Ureter (tissue), 1 donor: ENCODE results near the gene TMEM208. TPM values are rescaled to one million over a fixed set of nuclear protein-coding genes. Genes with fewer than 3 reads are reported as not detected.

ENCODE experiments used
- DNase-seq: peaks from one replicate; pipeline ENCODE4 v3.0.0-alpha.2; 2020; ENCODE audit warnings: low spot score
- total RNA-seq: library from RNA; stranded (reverse); gene quantifications from one replicate; pipeline ENCODE4 v1.2.4, GENCODE V29; 2023
- donor health status: DM: yes; HTN: yes; CAD: no.

The TMEM208 gene
- total RNA-seq, 1 donor from 2014 or later, result 30.9 TPM

- DNase-seq, result no peak
Observed at GRCh38 chr16:67236563-67237395, 9.8 kb downstream of the TMEM208 start.

DNA sequence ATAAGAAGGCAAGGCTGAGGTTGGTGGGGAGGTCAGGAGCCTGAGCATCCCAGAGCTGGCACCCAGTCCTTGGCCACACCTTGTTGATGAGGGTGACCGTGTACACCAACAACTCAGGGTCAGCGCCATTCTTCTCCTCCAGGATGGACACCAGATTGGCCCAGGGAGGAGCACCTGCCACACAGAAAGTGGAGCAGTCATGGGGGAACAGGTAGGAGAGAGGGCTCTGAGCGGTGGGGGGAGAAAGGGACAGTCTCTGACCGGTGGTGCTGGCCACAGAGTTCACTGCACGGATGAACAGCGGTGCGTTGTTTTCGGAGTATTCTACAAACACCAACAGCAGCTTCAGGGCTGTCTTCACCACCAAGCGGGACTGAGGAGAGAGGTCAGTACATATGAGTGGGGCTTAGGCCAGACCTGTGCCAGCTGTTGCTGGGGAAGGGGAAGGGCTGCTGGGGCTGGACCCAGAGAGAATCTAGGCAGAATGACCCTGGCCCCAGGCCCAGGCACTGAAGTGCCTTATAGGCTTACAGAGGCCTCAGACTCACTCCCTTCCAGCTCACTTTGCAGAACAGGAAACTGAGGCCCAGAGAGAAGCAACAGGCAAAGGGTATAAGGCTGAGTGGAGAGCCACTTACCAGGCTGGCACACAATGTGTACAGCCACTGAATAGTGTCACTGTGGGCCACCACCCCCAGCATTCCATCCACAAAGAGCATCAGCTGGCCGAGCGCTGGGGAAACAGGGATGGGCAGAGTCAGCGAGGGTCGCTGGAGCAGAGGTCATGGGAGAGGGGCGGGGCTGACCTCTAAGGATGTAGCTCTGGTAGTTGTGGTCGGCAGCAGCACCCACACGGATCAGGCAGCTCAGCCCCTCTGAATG is 10.7 kb downstream of the TMEM208 start:
- DNase-seq, result no peak

DNA sequence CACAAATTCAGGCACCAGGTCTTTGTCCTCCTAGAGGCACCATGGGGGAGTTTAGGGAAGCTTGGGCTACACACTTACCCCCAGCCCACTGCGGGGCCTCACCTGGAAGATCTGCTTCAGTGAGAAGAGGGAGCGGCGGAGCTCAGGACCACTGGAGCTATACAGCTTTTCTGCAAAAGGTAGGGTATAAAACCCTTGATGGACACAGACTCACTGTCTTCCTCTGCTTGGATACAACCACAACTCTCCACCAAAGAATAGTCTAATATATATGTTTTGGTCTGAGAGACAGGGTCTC is 11.3 kb downstream of the TMEM208 start:
- no peak for DNase-seq

GRCh38 chr16:67238806-67239470 is 12.0 kb downstream of the TMEM208 start:
- DNase-seq, result no peak

GRCh38 chr16:67240506-67240905 is 13.6 kb downstream of the TMEM208 start:
- DNase-seq, result no peak

DNA sequence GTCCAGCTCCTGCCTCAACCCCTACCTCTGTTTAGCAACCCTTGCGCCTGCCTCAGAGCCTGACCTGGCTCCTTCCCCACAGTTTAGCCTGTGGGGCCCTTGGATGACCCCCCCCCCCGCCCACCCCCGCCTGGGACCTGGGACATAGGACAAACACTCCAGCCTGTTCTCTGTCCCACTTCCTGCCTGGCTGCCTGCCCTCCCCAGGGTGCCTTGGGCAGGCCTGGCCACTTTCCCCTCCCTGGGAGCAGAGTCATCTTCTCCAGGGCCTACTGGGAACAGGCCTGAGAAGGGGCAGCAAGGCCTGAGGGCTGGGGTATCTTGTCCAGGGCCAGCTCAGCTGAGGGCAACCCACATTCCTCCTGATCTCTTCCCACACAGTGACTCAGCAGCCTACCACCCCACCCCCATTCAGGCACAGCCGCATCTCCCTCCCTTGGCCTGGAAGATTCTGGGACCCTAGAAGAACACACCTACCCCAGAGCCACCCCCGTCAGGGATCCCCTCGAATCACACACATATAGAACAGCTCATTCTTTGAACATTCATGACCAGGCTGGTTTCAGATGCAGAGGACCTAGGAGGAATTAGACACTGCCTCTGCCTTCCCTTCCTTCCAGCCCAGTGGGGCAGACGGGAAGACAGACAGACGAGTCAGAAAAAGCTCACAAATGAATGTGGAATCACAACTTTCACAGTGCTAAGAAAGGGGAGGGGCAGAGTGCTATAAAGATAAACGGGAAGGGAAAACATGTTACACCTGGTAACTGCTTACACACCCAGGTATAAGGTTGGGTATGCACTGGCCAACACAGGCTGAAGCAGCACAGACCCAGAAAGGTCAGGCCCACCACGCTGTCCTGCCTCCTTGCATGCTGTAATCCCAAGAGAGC is 14.3 kb downstream of the TMEM208 start:
- DNase-seq, result no peak

GRCh38 chr16:67242138-67242730 is 15.3 kb downstream of the TMEM208 start:
- DNase-seq, result no peak

DNA sequence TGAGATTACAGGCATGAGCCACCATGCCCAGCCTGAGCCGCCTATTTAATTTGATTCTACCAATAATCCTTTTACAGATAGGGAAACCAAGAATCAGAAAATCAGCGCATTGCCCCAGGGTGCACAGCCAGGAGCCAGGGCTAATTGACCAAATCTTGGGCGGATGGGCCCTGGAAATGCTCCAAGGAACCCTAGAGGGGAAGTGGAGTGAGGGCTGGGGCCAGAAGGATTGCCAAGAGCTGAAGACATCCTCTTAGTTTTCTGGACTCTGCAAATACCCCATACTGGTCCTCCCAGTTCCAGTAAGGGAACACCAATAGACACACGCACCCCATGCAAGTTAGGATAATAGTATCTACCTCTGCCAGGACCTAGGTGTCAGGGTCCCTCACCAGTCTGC is 16.6 kb downstream of the TMEM208 start:
- no peak for DNase-seq

GRCh38 chr16:67244387-67245185 is 17.7 kb downstream of the TMEM208 start:
- peak; percentile 75 for DNase-seq

GRCh38 chr16:67245186-67245585 is 18.3 kb downstream of the TMEM208 start:
- DNase-seq, result no peak

DNA sequence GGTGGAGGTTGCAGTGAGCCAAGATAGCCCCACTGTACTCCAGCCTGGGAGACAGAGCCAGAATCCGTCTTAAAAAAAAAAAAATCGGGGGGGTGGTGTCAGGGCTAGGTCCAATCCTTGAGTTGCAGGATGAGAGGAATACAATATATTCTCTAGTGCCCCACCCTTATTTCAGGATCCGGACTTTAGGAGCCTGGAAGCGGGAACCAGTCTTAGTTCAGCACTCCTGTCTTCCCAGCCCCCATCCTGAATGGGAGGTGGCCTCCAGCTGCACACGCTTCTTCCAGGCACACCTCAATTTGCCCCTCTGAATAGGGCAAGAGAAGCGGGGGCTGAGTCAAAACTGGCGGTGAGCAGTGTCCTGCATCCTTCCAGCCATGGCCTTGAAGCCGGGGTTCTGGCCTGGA is 18.7 kb downstream of the TMEM208 start:
- no peak for DNase-seq

- DNase-seq, result peak; percentile 72
Observed at GRCh38 chr16:67246081-67246755, 19.3 kb downstream of the TMEM208 start.

- DNase-seq, result peak; percentile 72
Observed at GRCh38 chr16:67246756-67247191, 19.8 kb downstream of the TMEM208 start.

DNA sequence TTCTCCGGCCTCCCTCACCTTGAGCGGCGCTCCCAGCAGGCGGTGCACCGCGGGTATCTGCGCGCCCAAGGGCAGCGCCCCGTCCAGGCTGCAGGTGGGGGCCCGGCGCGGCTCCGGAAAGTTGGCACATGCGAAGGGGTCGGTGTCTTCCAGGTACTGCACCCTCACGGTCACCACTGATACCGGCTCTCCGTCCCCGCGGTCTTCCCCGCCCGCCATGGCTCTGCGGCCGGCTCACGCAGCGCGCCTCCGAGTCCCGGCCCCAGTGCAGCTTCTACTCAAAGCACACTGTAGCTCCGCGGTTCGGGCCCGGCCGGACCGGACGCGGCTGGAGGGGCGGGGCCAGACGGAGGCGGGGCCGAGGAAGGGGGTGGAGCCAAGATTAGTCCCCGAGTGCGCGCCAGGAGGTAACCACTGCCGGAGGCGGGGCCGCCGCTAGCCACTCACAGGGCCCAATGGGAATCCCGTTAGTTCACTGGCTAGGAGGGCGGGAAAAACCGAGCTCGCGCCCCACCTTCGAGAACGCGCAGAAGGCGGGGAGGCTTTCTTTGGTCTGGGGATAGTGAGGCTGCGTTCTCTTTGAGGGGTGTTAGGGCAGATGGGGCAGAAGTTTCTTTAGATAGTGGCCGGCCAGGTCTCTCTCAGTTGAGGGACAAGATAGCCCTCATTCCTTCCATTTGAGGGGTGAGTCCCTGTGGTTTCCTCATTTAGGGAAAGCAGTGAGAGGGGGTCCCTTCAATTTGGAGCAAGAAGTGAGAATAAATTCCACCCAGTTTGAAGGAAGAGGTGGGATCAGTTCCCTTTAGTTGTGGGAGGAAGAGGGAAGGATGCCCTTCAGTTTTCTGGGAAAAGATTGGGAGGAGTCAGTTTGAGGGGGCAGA is 20.5 kb downstream of the TMEM208 start, which contains the start of gene FHOD1:
TSS of gene FHOD1 (minus strand) at position 290 of the 881 bp plus-strand sequence. CDS start at position 219, 71 bp downstream.
- DNase-seq, result peak; percentile 98

- no peak for DNase-seq
Observed at GRCh38 chr16:67248073-67248400, 21.1 kb downstream of the TMEM208 start.

DNA sequence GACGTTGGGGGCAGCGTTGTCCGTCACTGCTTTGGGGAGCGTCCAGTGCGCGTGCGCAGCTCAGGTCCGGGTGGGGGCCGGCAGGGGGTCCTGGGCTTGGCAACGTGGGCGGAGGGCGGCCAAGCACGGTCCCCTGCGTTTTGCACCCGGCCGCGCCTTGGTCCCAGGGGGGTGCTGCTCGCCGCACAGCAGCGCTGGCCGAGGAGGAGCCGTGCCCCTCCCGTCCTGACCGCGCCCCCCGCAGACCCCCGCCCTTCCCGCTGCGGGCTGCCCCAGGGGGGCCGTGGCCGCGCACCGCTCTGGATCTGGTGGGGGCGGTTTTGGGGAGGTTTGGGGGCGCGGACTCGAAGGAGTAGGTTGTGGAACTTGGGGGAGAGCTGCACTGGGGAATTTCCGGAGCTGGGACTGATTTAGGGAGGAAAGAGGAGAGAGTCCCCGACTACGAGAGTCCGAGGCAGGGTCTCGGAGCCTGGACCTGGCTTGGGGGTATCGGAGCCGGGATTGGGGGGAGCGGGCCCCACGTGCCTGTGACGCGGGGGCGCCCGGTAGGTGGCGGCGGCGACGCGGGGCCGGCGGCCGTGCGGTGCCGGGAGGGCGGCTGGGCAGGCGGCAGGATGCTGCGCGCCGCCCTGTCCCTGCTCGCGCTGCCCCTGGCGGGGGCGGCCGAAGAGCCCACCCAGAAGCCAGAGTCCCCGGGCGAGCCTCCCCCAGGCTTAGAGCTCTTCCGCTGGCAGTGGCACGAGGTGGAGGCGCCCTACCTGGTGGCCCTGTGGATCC is 21.7 kb downstream of the TMEM208 start, which contains the start of gene SLC9A5:
TSS of gene SLC9A5 (plus strand) at position 579 of the 777 bp plus-strand sequence. CDS start at position 615, 36 bp downstream.
- DNase-seq, result no peak
